GM12874 (cell line): ENCODE results near the gene KRT34.

Source experiments
- TF ChIP-seq, protein P1 (sequence below): IDR thresholded peaks from 2 replicates; pipeline ENCODE4 v1.5.1; 2011; ENCODE audit warnings: low read depth, mild to moderate bottlenecking, control low read depth, low read length, moderate library complexity; ENCODE audit not compliant: insufficient read depth

The KRT34 gene

DNA sequence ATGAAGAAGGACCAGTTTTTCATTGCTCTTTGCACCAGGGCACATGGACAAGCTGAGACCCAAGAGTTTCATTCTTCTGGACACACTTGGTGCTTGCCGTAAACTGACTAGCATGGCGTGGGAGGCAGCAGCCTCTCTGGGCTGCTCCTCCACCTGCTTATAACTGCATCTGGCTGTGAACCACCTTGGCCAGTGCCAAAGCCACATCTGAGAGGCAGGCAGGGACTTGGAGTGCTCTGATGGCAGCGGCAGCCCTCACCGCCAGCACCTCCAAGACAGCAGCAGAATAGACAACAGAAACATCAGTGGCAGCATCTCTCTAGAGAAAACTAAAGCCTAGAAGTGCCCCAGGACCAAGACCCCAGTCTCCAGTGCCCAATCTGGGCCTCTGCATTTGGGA lies 37.6 kb upstream of the KRT34 start:
- TF ChIP-seq, protein P1, sequence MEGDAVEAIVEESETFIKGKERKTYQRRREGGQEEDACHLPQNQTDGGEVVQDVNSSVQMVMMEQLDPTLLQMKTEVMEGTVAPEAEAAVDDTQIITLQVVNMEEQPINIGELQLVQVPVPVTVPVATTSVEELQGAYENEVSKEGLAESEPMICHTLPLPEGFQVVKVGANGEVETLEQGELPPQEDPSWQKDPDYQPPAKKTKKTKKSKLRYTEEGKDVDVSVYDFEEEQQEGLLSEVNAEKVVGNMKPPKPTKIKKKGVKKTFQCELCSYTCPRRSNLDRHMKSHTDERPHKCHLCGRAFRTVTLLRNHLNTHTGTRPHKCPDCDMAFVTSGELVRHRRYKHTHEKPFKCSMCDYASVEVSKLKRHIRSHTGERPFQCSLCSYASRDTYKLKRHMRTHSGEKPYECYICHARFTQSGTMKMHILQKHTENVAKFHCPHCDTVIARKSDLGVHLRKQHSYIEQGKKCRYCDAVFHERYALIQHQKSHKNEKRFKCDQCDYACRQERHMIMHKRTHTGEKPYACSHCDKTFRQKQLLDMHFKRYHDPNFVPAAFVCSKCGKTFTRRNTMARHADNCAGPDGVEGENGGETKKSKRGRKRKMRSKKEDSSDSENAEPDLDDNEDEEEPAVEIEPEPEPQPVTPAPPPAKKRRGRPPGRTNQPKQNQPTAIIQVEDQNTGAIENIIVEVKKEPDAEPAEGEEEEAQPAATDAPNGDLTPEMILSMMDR = no peak

GRCh38 chr17:41418116-41418860 lies 36.2 kb upstream of the KRT34 start:
- TF ChIP-seq, protein P1 = no peak

DNA sequence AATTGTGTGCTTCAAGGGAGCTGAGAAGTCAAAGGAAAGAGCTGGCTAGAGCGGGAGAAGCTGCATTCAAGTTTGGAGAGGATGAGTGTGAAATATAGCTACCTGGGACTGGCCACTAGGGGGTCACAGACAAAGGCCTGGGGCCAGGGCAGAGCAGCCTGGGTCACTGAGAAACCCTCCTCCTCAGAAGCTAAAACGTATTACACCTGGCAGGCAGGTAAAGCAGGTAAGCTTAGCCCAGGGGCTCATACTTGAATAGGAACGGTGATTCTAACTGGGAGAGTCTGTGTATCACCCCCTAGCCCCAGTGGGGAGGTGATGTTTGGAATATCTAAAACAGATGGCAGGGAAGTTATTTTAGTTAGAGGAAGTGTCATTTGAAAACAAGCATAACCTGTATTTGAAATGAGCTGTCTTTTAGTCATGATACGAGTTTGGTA lies 35.5 kb upstream of the KRT34 start:
- TF ChIP-seq, protein P1 = peak; percentile 70

DNA sequence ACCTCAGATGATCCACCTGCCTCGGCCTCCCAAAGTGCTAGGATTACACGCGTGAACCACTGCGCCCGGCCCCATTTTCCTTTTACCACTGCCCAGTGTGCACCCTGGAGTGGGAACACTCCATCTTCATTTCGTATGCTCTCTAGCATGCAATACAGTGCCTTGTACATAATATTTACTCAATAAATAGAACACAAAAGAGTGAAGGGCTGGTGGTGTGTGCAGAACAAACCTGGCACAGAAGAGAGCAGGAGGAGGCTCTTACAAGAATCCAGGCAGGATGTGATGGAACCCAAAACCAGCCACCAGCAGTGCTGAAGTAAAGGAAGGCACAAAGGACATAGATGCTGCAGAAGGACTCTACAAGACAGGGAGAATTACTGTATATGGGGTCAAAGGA lies 35.0 kb upstream of the KRT34 start:
- TF ChIP-seq, protein P1 = no peak

- TF ChIP-seq, protein P1 = no peak
Measured at GRCh38 chr17:41416479-41416878, 34.4 kb upstream of the KRT34 start.

- TF ChIP-seq, protein P1 = no peak
Measured at GRCh38 chr17:41415833-41416335, 33.8 kb upstream of the KRT34 start.

- TF ChIP-seq, protein P1 = no peak
Measured at GRCh38 chr17:41415411-41415810, 33.3 kb upstream of the KRT34 start.
